HCT116 (cell line): ENCODE measurements around the gene NAV1. TPM values are rescaled to one million over a fixed set of nuclear protein-coding genes. Genes with fewer than 3 reads are reported as not detected.

Experiments used
- ATAC-seq: fragments of 200-7000 bp; cut with Tn5 transposase; 2 replicates; pipeline ENCODE4 v1.9.1; 2020; ENCODE audit warnings: mild to moderate bottlenecking, moderate library complexity
- BruUV-seq: library from RNA; stranded (reverse); fragments of 400-500 nt; replicated peaks from 2 replicates; lab custom pipeline; 2021; lab: Mats Ljungman, UMichigan
- CTCF ChIA-PET: fragments of 300-600 bp; sonication (Branson Sonifier 250); formaldehyde crosslinking; loops from one replicate; lab custom pipeline; 2021; ENCODE audit warnings: antibody characterized with exemption; lab: Charles Lee
- POLR2A ChIA-PET: fragments of 300-600, 350-600 bp; sonication (Branson Sonifier 250); formaldehyde crosslinking; loops from one replicate; lab custom pipeline; 2021; ENCODE audit warnings: antibody characterized with exemption; lab: Charles Lee
- RAD21 ChIA-PET, 2 experiments: fragments of 300-600 bp; sonication (Branson Sonifier 250); formaldehyde crosslinking; loops; one replicate each; lab custom pipeline; 2023; ENCODE audit warnings: low total read pairs in 2 of 2; ENCODE audit not compliant: uncharacterized antibody in 2 of 2, unreplicated experiment in 2 of 2, low non-redundant PET in 1 of 2; lab: Charles Lee
- DNase-seq: peaks from one replicate; pipeline ENCODE4 v3.0.0-alpha.2; 2010; ENCODE audit warnings: low read depth, low spot score
- H2AFZ ChIP-seq: fragments of 200-600 bp; shearing (Covaris generic), sonication (generic); 2 replicates; pipeline ENCODE4 v1.6.1; 2017; ENCODE audit warnings: low read depth, mixed run types, mixed read lengths, antibody characterized with exemption, low read length; ENCODE audit not compliant: poor library complexity, severe bottlenecking
- H3K27ac ChIP-seq: 2 replicates; pipeline ENCODE4 v1.5.1; 2012; ENCODE audit warnings: low read depth, low read length
- H3K27me3 ChIP-seq: fragments of 200-600 bp; sonication (generic); 2 replicates; pipeline ENCODE4 v1.6.1; 2016; ENCODE audit warnings: mixed run types, low read length, mixed read lengths; ENCODE audit not compliant: insufficient read depth
- H3K36me3 ChIP-seq, 2 experiments: fragments of 200-500 bp in 1 of 2; fragments of 200-600 bp in 1 of 2; sonication (Bioruptor generic) in 1 of 2; sonication (generic) in 1 of 2; 2 replicates each; pipeline versions ENCODE4 v1.5.1 to v1.6.1; 2014 to 2016; ENCODE audit warnings: low read length in 2 of 2, inconsistent platforms in 1 of 2, mixed read lengths in 1 of 2, mixed run types in 1 of 2; ENCODE audit not compliant: insufficient read depth in 2 of 2, control insufficient read depth in 1 of 2
- H3K4me1 ChIP-seq, 2 experiments: fragments of 200-600 bp in 1 of 2; sonication (generic) in 1 of 2; 2 replicates each; pipeline versions ENCODE4 v1.5.1 to v1.6.1; 2012 to 2017; ENCODE audit warnings: low read length in 2 of 2, inconsistent platforms in 1 of 2, mild to moderate bottlenecking in 1 of 2, mixed read lengths in 1 of 2, mixed run types in 1 of 2, moderate library complexity in 1 of 2; ENCODE audit not compliant: insufficient read depth in 2 of 2, control insufficient read depth in 1 of 2
- H3K4me2 ChIP-seq: fragments of 200-600 bp; sonication (generic); 2 replicates; pipeline ENCODE4 v1.6.1; 2017; ENCODE audit warnings: mixed run types, low read length, mixed read lengths
- H3K4me3 ChIP-seq, 2 experiments: fragments of 200-600 bp in 1 of 2; sonication (generic) in 1 of 2; replicated peaks in 1 of 2; 2 replicates each; pipeline ENCODE4 v1.5.1; 2011 to 2016; ENCODE audit warnings: low read length in 2 of 2, control low read depth in 1 of 2, low read depth in 1 of 2, mild to moderate bottlenecking in 1 of 2, mixed read lengths in 1 of 2, mixed run types in 1 of 2
- H3K79me2 ChIP-seq: fragments of 200-600 bp; sonication (generic); 2 replicates; pipeline ENCODE4 v1.6.1; 2017; ENCODE audit warnings: mild to moderate bottlenecking, mixed run types, low read length, moderate library complexity, mixed read lengths; ENCODE audit not compliant: insufficient read depth
- H3K9ac ChIP-seq: fragments of 200-600 bp; sonication (generic); 2 replicates; pipeline ENCODE4 v1.6.1; 2016; ENCODE audit warnings: low read length, mixed read lengths
- H3K9me2 ChIP-seq: fragments of 200-600 bp; sonication (generic), shearing (Covaris generic); 2 replicates; pipeline ENCODE4 v1.6.1; 2017; ENCODE audit warnings: mixed run types, mild to moderate bottlenecking, moderate library complexity; ENCODE audit not compliant: insufficient read depth
- H3K9me3 ChIP-seq, 2 experiments: fragments of 200-500 bp in 1 of 2; fragments of 200-600 bp in 1 of 2; sonication (Bioruptor generic) in 1 of 2; sonication (generic) in 1 of 2; 2 replicates each; pipeline ENCODE4 v1.6.1; 2014 to 2017; ENCODE audit warnings: low read length in 2 of 2, mixed read lengths in 2 of 2, inconsistent platforms in 1 of 2, low read depth in 1 of 2, mild to moderate bottlenecking in 1 of 2, mixed run types in 1 of 2, moderate library complexity in 1 of 2; ENCODE audit not compliant: control insufficient read depth in 1 of 2, insufficient read depth in 1 of 2
- H4K20me1 ChIP-seq: fragments of 200-600 bp; sonication (generic), shearing (Covaris generic); 2 replicates; pipeline ENCODE4 v1.6.1; 2017; ENCODE audit warnings: mixed run types, mild to moderate bottlenecking, moderate library complexity; ENCODE audit not compliant: insufficient read depth
- ATF3 ChIP-seq: IDR thresholded peaks from 2 replicates; pipeline ENCODE4 v1.6.1; 2012
- CBX3 ChIP-seq: IDR thresholded peaks from 2 replicates; pipeline ENCODE4 v1.6.1; 2012; ENCODE audit warnings: low read depth
- CEBPB ChIP-seq: IDR thresholded peaks from 2 replicates; pipeline ENCODE4 v1.6.1; 2012; ENCODE audit warnings: low read depth
- EGR1 ChIP-seq: IDR thresholded peaks from 2 replicates; pipeline ENCODE4 v1.6.1; 2012; ENCODE audit warnings: low read depth
- ELF1 ChIP-seq: IDR thresholded peaks from 2 replicates; pipeline ENCODE4 v1.6.1; 2012; ENCODE audit warnings: low read depth, borderline replicate concordance
- EZH2 ChIP-seq: fragments of 200-600 bp; sonication (generic); IDR thresholded peaks from 2 replicates; pipeline ENCODE4 v1.6.1; 2017; ENCODE audit warnings: antibody characterized with exemption, mixed run types
- EZH2phosphoT487 ChIP-seq: fragments of 200-600 bp; IDR thresholded peaks from 2 replicates; pipeline ENCODE4 v1.6.1; 2018; ENCODE audit warnings: antibody characterized with exemption, borderline replicate concordance
- FOSL1 ChIP-seq: IDR thresholded peaks from 2 replicates; pipeline ENCODE4 v1.6.1; 2012; ENCODE audit warnings: low read depth
- JUND ChIP-seq: IDR thresholded peaks from 2 replicates; pipeline ENCODE4 v1.6.1; 2012
- MAX ChIP-seq: IDR thresholded peaks from 2 replicates; pipeline ENCODE4 v1.6.1; 2012
- POLR2A ChIP-seq: IDR thresholded peaks from 2 replicates; pipeline ENCODE4 v1.7.0; 2011; ENCODE audit warnings: borderline replicate concordance; ENCODE audit not compliant: insufficient read depth, insufficient read length; ENCODE audit errors: extremely low read depth
- REST ChIP-seq: IDR thresholded peaks from 2 replicates; pipeline ENCODE4 v1.6.1; 2012; ENCODE audit warnings: low read depth
- SIN3A ChIP-seq: IDR thresholded peaks from 2 replicates; pipeline ENCODE4 v1.6.1; 2012; ENCODE audit warnings: low read depth
- SP1 ChIP-seq: IDR thresholded peaks from 2 replicates; pipeline ENCODE4 v1.6.1; 2012; ENCODE audit warnings: low read depth
- SRF ChIP-seq: IDR thresholded peaks from 2 replicates; pipeline ENCODE4 v1.6.1; 2012; ENCODE audit warnings: low read depth
- TCF7L2 ChIP-seq: IDR thresholded peaks from 2 replicates; pipeline ENCODE4 v1.7.0; 2011; ENCODE audit warnings: borderline replicate concordance, inconsistent platforms; ENCODE audit not compliant: insufficient read depth, insufficient read length; ENCODE audit errors: extremely low read depth
- YY1 ChIP-seq: IDR thresholded peaks from 2 replicates; pipeline ENCODE4 v1.6.1; 2011; ENCODE audit warnings: low read length, low read depth, moderate library complexity, mild to moderate bottlenecking; ENCODE audit not compliant: insufficient replicate concordance; ENCODE audit errors: extremely low read depth
- intact Hi-C: fragments of 100-400 bp; cut with micrococcal nuclease; formaldehyde crosslinking; loops from 2 replicates; pipeline ENCODE4 v1.10.0; 2022
- total RNA-seq: library from RNA; stranded (reverse); gene quantifications from one replicate; pipeline ENCODE4 v1.2.1, GENCODE V29; 2021; ENCODE audit not compliant: unreplicated experiment

NAV1 gene
- total RNA-seq, 1 experiment from 2014 or later: 22.8 TPM

- intact Hi-C loops: no loop called here
- Histone ChIP-seq H3K27ac (no peak overlapping the region), H3K4me1 (peaks cover 11 to 25% of the 10 kb centered on the region in 2 experiments), H3K9ac (no peak overlapping the region), H3K36me3 (no peaks in the 10 kb centered on the region), H3K27me3 (no peaks in the 10 kb centered on the region), H3K9me2 (no peaks in the 10 kb centered on the region), H4K20me1 (no peaks in the 10 kb centered on the region), H3K79me2 (peaks cover 6% of the 10 kb centered on the region; the same call in 1 of the 2 replicates), H3K9me3 (no peaks in the 10 kb centered on the region), H2AFZ (no peak overlapping the region), H3K4me2 (no peak overlapping the region), H3K4me3 (no peak overlapping the region)
- ATAC-seq (no peak), DNase-seq (no peak)
- ChIA-PET RAD21 (no interaction called here), POLR2A (no interaction called here), CTCF (interaction anchor here (0.8 to 1.3 kb wide), 2 partner anchors 22 to 24 kb away, joined by 3 to 4 read pairs; no protein-coding TSS in a partner anchor)
- no peak for TF ChIP-seq EGR1
- TF ChIP-seq MAX: no peak
- TF ChIP-seq TCF7L2: no peak
- no peak for TF ChIP-seq CBX3
- BruUV-seq: no TSS peak
Observed at GRCh38 chr1:201504179-201504631, 34.7 kb upstream of the NAV1 start.

GRCh38 chr1:201504799-201505502, 34.0 kb upstream of the NAV1 start:
- Histone ChIP-seq H2AFZ (no peak overlapping the region), H3K9ac (no peak overlapping the region), H3K4me3 (no peak overlapping the region), H3K36me3 (no peaks in the 10 kb centered on the region), H3K4me1 (peaks cover 11 to 25% of the 10 kb centered on the region in 2 experiments)
- CTCF ChIA-PET: no interaction called here
- no peak for DNase-seq
- no TSS peak for BruUV-seq
- ATAC-seq: no peak
- TF ChIP-seq MAX (no peak), REST (no peak), CBX3 (no peak), EZH2 (no peak), SP1 (no peak), CEBPB (no peak), SIN3A (no peak), JUND (no peak), YY1 (no peak), ATF3 (no peak), POLR2A (no peak), EZH2phosphoT487 (no peak), TCF7L2 (no peak), FOSL1 (no peak), ELF1 (no peak), SRF (no peak)
- TF ChIP-seq, all 23 proteins: peak for 0
- Histone ChIP-seq H3K27me3 (no peaks in the 10 kb centered on the region), H3K27ac (no peak overlapping the region), H3K4me2 (peak overlapping the region; percentile 80; the same call in 1 of the 2 replicates), H3K9me2 (no peaks in the 10 kb centered on the region), H3K79me2 (peaks cover 3% of the 10 kb centered on the region; the same call in 1 of the 2 replicates), H3K9me3 (no peaks in the 10 kb centered on the region), H4K20me1 (no peaks in the 10 kb centered on the region)
- ChIA-PET POLR2A (interaction anchor here (1.1 to 2.6 kb wide), 2 partner anchors 14 to 24 kb away, joined by 3 to 8 read pairs; no protein-coding TSS in a partner anchor), RAD21 (no interaction called here)
- intact Hi-C loops: no loop called here
